ENCODE measurements around the gene ACER1. TPM values are rescaled to one million over a fixed set of nuclear protein-coding genes. Genes with fewer than 3 reads are reported as not detected.

Gene ACER1
- total RNA-seq, 1 donor from 2014 or later = not detected

DNA sequence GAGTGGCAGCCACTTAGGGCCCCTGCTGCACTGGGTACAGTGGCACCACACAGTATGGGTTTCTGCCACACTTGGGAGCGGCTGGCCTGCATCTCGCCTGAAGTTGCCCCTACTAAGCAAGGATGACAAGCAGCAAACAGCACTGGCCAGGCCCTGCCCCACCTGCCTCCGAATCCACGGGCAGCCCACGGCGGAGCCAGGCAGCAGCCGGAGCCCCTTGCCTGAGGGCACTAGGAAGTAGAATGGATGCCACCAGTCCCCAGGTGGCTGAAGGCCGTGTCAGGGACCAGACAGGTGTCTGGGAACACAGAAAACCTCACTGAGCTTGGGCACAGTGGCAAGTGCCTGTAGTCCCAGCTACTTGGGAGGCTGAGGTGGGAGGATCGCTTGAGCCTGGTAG lies 73.0 kb downstream of the ACER1 start:
- Histone ChIP-seq H3K36me3 (peaks cover 0 to 15% of the 10 kb centered on the region in 2 donors), H3K9me3 (no peaks in the 10 kb centered on the region), H3K27ac (no peak overlapping the region), H3K27me3 (no peaks in the 10 kb centered on the region), H3K4me1 (peaks cover 29% of the 10 kb centered on the region), H3K4me3 (no peak overlapping the region)
- TF ChIP-seq POLR2AphosphoS5 (IDR thresholded peaks at IDR 0.05; ENCODE audit: insufficient read depth in 1 of 2, low read depth in 1 of 2) (no peak), POLR2A (IDR thresholded peaks at IDR 0.05) (no peak)
- TF ChIP-seq, protein P1, sequence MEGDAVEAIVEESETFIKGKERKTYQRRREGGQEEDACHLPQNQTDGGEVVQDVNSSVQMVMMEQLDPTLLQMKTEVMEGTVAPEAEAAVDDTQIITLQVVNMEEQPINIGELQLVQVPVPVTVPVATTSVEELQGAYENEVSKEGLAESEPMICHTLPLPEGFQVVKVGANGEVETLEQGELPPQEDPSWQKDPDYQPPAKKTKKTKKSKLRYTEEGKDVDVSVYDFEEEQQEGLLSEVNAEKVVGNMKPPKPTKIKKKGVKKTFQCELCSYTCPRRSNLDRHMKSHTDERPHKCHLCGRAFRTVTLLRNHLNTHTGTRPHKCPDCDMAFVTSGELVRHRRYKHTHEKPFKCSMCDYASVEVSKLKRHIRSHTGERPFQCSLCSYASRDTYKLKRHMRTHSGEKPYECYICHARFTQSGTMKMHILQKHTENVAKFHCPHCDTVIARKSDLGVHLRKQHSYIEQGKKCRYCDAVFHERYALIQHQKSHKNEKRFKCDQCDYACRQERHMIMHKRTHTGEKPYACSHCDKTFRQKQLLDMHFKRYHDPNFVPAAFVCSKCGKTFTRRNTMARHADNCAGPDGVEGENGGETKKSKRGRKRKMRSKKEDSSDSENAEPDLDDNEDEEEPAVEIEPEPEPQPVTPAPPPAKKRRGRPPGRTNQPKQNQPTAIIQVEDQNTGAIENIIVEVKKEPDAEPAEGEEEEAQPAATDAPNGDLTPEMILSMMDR (IDR thresholded peaks at IDR 0.05) = no peak
- intact Hi-C loops (cut with DNase I) = no loop called here
- DNase-seq (ENCODE audit: extremely low spot score in 2 of 2) = no peak

DNA sequence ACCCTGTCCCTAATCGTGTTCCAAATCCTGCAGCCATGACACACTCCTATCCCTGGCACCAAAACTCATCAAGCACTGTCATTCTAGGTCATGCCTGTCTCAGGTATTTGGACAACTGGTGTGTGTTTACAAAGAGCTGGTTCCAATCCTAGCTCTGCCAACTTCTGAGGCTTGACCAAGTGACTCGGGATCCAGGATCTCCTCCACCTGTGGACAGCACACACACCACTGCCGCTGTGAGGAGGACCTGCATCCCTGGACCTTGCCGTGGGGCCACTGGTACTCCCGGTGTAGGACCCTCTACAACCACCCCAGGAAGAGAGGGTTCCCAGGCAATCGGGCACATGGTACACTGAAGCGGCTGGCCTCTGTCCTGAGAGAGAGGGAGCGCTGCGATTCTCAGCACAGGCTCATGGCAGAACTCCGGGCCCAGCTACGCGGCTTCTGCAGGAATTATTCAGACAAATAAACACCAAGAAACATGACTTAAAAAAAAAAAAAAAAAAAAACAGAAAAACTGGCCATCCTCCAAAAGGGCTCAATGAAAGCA lies 74.0 kb downstream of the ACER1 start:
- TF ChIP-seq, protein P1 (IDR thresholded peaks at IDR 0.05) = no peak
- TF ChIP-seq POLR2A (IDR thresholded peaks at IDR 0.05) (no peak), POLR2AphosphoS5 (IDR thresholded peaks at IDR 0.05; ENCODE audit: insufficient read depth in 1 of 2, low read depth in 1 of 2) (no peak)
- Histone ChIP-seq H3K27me3 (no peaks in the 10 kb centered on the region), H3K27ac (no peak overlapping the region), H3K4me1 (peaks cover 22% of the 10 kb centered on the region), H3K36me3 (peaks cover 0 to 13% of the 10 kb centered on the region in 2 donors), H3K4me3 (no peak overlapping the region), H3K9me3 (no peaks in the 10 kb centered on the region)
- intact Hi-C loops (cut with DNase I) = no loop called here
- no peak for DNase-seq (ENCODE audit: extremely low spot score in 2 of 2)

DNA sequence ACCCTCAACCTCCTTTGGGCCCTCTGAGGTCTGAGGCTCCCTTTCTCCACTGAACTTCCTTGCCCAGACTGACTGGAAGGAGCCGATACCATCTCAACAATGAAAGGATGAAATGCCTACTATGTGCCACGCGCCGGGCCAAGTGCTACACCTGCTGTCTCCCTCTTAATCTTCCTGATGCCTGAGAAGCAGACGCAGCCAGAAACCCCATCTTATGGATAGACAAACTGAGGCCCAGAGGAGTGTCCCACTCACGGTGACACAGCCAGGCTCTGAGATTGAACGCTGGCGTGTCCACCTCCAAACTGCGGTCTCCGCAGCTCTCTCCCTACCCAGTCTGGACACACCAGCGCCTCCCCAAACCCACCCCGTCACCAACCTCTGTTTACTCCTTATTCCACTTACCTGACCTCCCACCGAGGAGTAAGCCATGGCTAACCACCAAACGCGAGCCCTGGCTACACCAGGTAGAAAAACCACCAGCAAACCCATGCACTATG lies 74.5 kb downstream of the ACER1 start:
- DNase-seq (ENCODE audit: extremely low spot score in 2 of 2) = no peak
- peaks cover 0 to 13% of the 10 kb centered on the region in 2 donors for H3K36me3 ChIP-seq
- intact Hi-C loops (cut with DNase I) = no loop called here
- TF ChIP-seq, protein P1 (IDR thresholded peaks at IDR 0.05) = no peak
- no peak for TF ChIP-seq POLR2A (IDR thresholded peaks at IDR 0.05)
- no peak for TF ChIP-seq POLR2AphosphoS5 (IDR thresholded peaks at IDR 0.05; ENCODE audit: insufficient read depth in 1 of 2, low read depth in 1 of 2)
- no peak overlapping the region for H3K27ac ChIP-seq
- H3K4me3 ChIP-seq = no peak overlapping the region
- no peaks in the 10 kb centered on the region for H3K27me3 ChIP-seq
- no peaks in the 10 kb centered on the region for H3K9me3 ChIP-seq
- peaks cover 17% of the 10 kb centered on the region for H3K4me1 ChIP-seq

Other genes with a start within 250 kb of the ACER1 start
- 12.0 TPM for gene RFX2, start 223.1 kb downstream of the ACER1 start, total RNA-seq
- not detected for gene ACSBG2, start 197.9 kb downstream of the ACER1 start, total RNA-seq
- gene MLLT1, start 53.6 kb downstream of the ACER1 start, total RNA-seq = 25.5 TPM
- 85.9 TPM for gene CLPP, start 27.9 kb upstream of the ACER1 start, total RNA-seq
- 77.1 TPM for gene ALKBH7, start 39.2 kb upstream of the ACER1 start, total RNA-seq
- gene PSPN, start 42.3 kb upstream of the ACER1 start, total RNA-seq = 0.25 TPM
- gene GTF2F1, start 59.6 kb upstream of the ACER1 start, total RNA-seq = 52.8 TPM
- gene KHSRP, start 91.2 kb upstream of the ACER1 start, total RNA-seq = 102 TPM
- gene SLC25A41, start 100.2 kb upstream of the ACER1 start, total RNA-seq = not detected
- gene SLC25A23, start 126.2 kb upstream of the ACER1 start, total RNA-seq = 27.5 TPM
- gene CRB3, start 130.7 kb upstream of the ACER1 start, total RNA-seq = 4.9 TPM
- gene DENND1C, start 148.2 kb upstream of the ACER1 start, total RNA-seq = 2.9 TPM
- gene TUBB4A, start 168.7 kb upstream of the ACER1 start, total RNA-seq = 5.6 TPM
- gene TNFSF9, start 197.4 kb upstream of the ACER1 start, total RNA-seq = 7.9 TPM